K562 (cell line): ENCODE results near the gene PPM1N. TPM values are rescaled to one million over a fixed set of nuclear protein-coding genes. Genes with fewer than 3 reads are reported as not detected.

ENCODE experiments used
- DMBX1 ChIP-seq: fragments of 250-450 bp; sonication (Bioruptor Pico); IDR thresholded peaks from 2 replicates; pipeline ENCODE4 v1.8.0; 2022; ENCODE audit warnings: inconsistent platforms, mild to moderate bottlenecking, moderate library complexity, borderline replicate concordance
- E2F3 ChIP-seq: fragments of 250-450 bp; sonication (Bioruptor Pico); IDR thresholded peaks from 2 replicates; pipeline ENCODE4 v1.4.0; 2020; ENCODE audit warnings: mild to moderate bottlenecking
- FOXO4 ChIP-seq: fragments of 450-650 bp; formaldehyde crosslinking; IDR thresholded peaks from 2 replicates; pipeline ENCODE4 v1.4.0; 2020; ENCODE audit warnings: mild to moderate bottlenecking, moderate library complexity
- MED1 ChIP-seq: sonication (generic); formaldehyde crosslinking; IDR thresholded peaks from 2 replicates; pipeline ENCODE4 v1.8.1; 2023; ENCODE audit warnings: missing genetic modification reagents, borderline replicate concordance
- MEF2A ChIP-seq: IDR thresholded peaks from 2 replicates; pipeline ENCODE4 v1.6.1; 2011; ENCODE audit warnings: low read depth, mild to moderate bottlenecking, low read length, moderate library complexity; ENCODE audit not compliant: control insufficient read depth
- MNT ChIP-seq, 2 experiments: fragments of 450-650 bp; conservative IDR thresholded peaks; 2 replicates each; pipeline ENCODE4 v1.6.1; 2017; ENCODE audit warnings: mild to moderate bottlenecking in 2 of 2, moderate library complexity in 2 of 2
- NCOA1 ChIP-seq: fragments of 450-650 bp; IDR thresholded peaks from 2 replicates; pipeline ENCODE4 v1.6.1; 2016; ENCODE audit warnings: low read depth
- NONO ChIP-seq, 2 experiments: fragments of 200-400 bp in 1 of 2; fragments of 450-650 bp in 1 of 2; formaldehyde crosslinking in 1 of 2; IDR thresholded peaks; 2 replicates each; pipeline ENCODE4 v1.6.1; 2017; ENCODE audit warnings: low read depth in 2 of 2, mild to moderate bottlenecking in 2 of 2, moderate library complexity in 2 of 2, low read length in 1 of 2
- NR4A1 ChIP-seq, 2 experiments: fragments of 250-450 bp in 1 of 2; fragments of 450-650 bp in 1 of 2; sonication (Bioruptor Pico) in 1 of 2; IDR thresholded peaks; 2 replicates each; pipeline versions ENCODE4 v1.4.0 to v1.6.1; 2016 to 2020; ENCODE audit warnings: mild to moderate bottlenecking in 2 of 2, missing compliant biosample characterization in 1 of 2, missing genetic modification characterization in 1 of 2, moderate library complexity in 1 of 2
- PCBP1 ChIP-seq: fragments of 200-400 bp; formaldehyde crosslinking; IDR thresholded peaks from 2 replicates; pipeline ENCODE4 v1.6.1; 2018; ENCODE audit warnings: mild to moderate bottlenecking, low read depth, low read length; ENCODE audit not compliant: poor library complexity, severe bottlenecking
- PURB ChIP-seq: sonication (generic); formaldehyde crosslinking; IDR thresholded peaks from 2 replicates; pipeline ENCODE4 v1.9.0; 2021; ENCODE audit warnings: low read depth, mild to moderate bottlenecking, missing genetic modification reagents
- RBM14 ChIP-seq: fragments of 200-400 bp; formaldehyde crosslinking; IDR thresholded peaks from 2 replicates; pipeline ENCODE4 v1.6.1; 2018; ENCODE audit warnings: low read depth, mild to moderate bottlenecking, low read length, moderate library complexity, borderline replicate concordance; ENCODE audit not compliant: insufficient read depth
- SIN3B ChIP-seq: fragments of 450-650 bp; IDR thresholded peaks from 2 replicates; pipeline ENCODE4 v1.6.1; 2017; ENCODE audit warnings: low read depth, mild to moderate bottlenecking, moderate library complexity
- SMAD2 ChIP-seq: fragments of 150-350 bp; IDR thresholded peaks from 2 replicates; pipeline ENCODE4 v1.6.1; 2014; ENCODE audit warnings: low read depth, mild to moderate bottlenecking, low read length
- TAF1 ChIP-seq: IDR thresholded peaks from 2 replicates; pipeline ENCODE4 v1.6.1; 2011; ENCODE audit warnings: mild to moderate bottlenecking, low read length, moderate library complexity; ENCODE audit not compliant: insufficient read depth, control insufficient read depth, severe bottlenecking; ENCODE audit errors: extremely low read depth
- TFAM ChIP-seq: fragments of 250-450 bp; sonication (Bioruptor Pico); conservative IDR thresholded peaks from 2 replicates; pipeline ENCODE4 v1.5.0; 2021; ENCODE audit warnings: mild to moderate bottlenecking, moderate library complexity
- TRIM25 ChIP-seq: fragments of 450-650 bp; IDR thresholded peaks from 2 replicates; pipeline ENCODE4 v1.7.0; 2016; ENCODE audit warnings: borderline replicate concordance
- ZBTB7A ChIP-seq: IDR thresholded peaks from 2 replicates; pipeline ENCODE4 v1.6.1; 2011; ENCODE audit warnings: low read depth, mild to moderate bottlenecking, low read length, moderate library complexity, borderline replicate concordance; ENCODE audit not compliant: control insufficient read depth
- ZNF133 ChIP-seq: fragments of 250-450 bp; sonication (Bioruptor Pico); IDR thresholded peaks from 2 replicates; pipeline ENCODE4 v1.4.0; 2020; ENCODE audit warnings: mild to moderate bottlenecking
- ZNF277 ChIP-seq: fragments of 250-450 bp; sonication (Bioruptor Pico); IDR thresholded peaks from 2 replicates; pipeline ENCODE4 v1.8.0; 2022; ENCODE audit warnings: inconsistent platforms, mild to moderate bottlenecking, moderate library complexity, borderline replicate concordance
- ZSCAN32 ChIP-seq: fragments of 450-650 bp; formaldehyde crosslinking; IDR thresholded peaks from 2 replicates; pipeline ENCODE4 v1.4.0; 2020; ENCODE audit warnings: mild to moderate bottlenecking, moderate library complexity
- polyA plus RNA-seq, 8 experiments: library from polyadenylated mRNA; depleted of rRNA in 4 of 8; stranded (reverse) in 5 of 8; unstranded in 3 of 8; fragments of >200 nt; fragmentation: Nextera tagmentation in 2 of 8; fragmentation: Illumina TruSeq in 1 of 8; extraction: Ambion mirVana in 2 of 8; extraction: Trizol in 1 of 8; gene quantifications; 2 replicates each; pipeline versions ENCODE4 v1.2.1 to v1.2.3, GENCODE V29; 2011 to 2014; ENCODE audit warnings: inconsistent platforms in 1 of 8, missing spikeins in 1 of 8
- total RNA-seq, 7 experiments: library from RNA; depleted of rRNA in 6 of 7; stranded (reverse); fragments of >200 nt in 6 of 7; fragmentation: Illumina TruSeq in 2 of 7; extraction: Trizol in 2 of 7; gene quantifications; 2 replicates each; pipeline versions ENCODE4 v1.2.1 to v1.2.3, GENCODE V29; 2011 to 2021; ENCODE audit warnings: low replicate concordance in 1 of 7

Gene PPM1N
- total and polyA plus RNA-seq, 9 of the 15 experiments (the other 6 are each of a cell fraction or from before 2014, with no cell fraction given) = 4.5 to 15.6 (median 8.7) TPM

GRCh38 chr19:45496349-45496953 lies 1.8 kb upstream of the PPM1N start (continued):
- TF ChIP-seq DMBX1 (0 out of 2 replicates have a peak, but pooled peaks have one; percentile 22), RBM14 (no peak), SIN3B (peak; percentile 28; the same call in 1 of the 2 replicates), ZBTB7A (peak; percentile 81; the same call in 1 of the 2 replicates), ZNF133 (CRISPR knock-in tag) (no peak), NCOA1 (peak; percentile 50; the same call in 1 of the 2 replicates), MEF2A (no peak), ZNF277 (CRISPR knock-in tag) (no peak), TAF1 (no peak), TRIM25 (no peak), FOXO4 (CRISPR knock-in tag) (no peak), ZSCAN32 (CRISPR knock-in tag) (no peak), PURB (CRISPR knock-in tag) (no peak), SMAD2 (no peak), NONO (IDR thresholded peaks at IDR 0.05; ENCODE audit: low read depth in 2 of 2, low read length in 1 of 2) (no peak), MED1 (CRISPR knock-in tag) (peak; percentile 69; the same call in 1 of the 2 replicates), TFAM (no peak), MNT (conservative IDR thresholded peaks at IDR 0.05) (peak; percentile 77 to 88), NR4A1 (CRISPR knock-in tag; IDR thresholded peaks at IDR 0.05) (no peak), NR4A1 (tag; IDR thresholded peaks at IDR 0.05) (0 out of 2 replicates have a peak, but pooled peaks have one; percentile 40), E2F3 (CRISPR knock-in tag) (peak; percentile 51; the same call in 1 of the 2 replicates), PCBP1 (peak; percentile 94)
